IPS-20b (cell line): ENCODE data around the gene RIN1.
A peak's percentile ranks its signal among the peaks of the same experiment; 100 is the strongest.

Experiments
- H3K27ac ChIP-seq: one replicate; pipeline ENCODE4 v1.5.1; 2013; ENCODE audit warnings: low read length
- H3K27me3 ChIP-seq: 2 replicates; pipeline ENCODE4 v1.6.1; 2013; ENCODE audit warnings: mild to moderate bottlenecking, low read length, inconsistent platforms; ENCODE audit not compliant: insufficient read depth
- H3K36me3 ChIP-seq: 2 replicates; pipeline ENCODE4 v1.6.1; 2013; ENCODE audit warnings: low read depth, mild to moderate bottlenecking, inconsistent platforms, low read length, moderate library complexity; ENCODE audit not compliant: insufficient read depth
- H3K4me1 ChIP-seq: 2 replicates; pipeline ENCODE4 v1.6.1; 2013; ENCODE audit warnings: mild to moderate bottlenecking, control low read depth, inconsistent platforms, low read length, moderate library complexity; ENCODE audit not compliant: insufficient read depth
- H3K4me3 ChIP-seq: 2 replicates; pipeline ENCODE4 v1.5.1; 2013; ENCODE audit warnings: mild to moderate bottlenecking, low read length, inconsistent platforms
- H3K9ac ChIP-seq: 2 replicates; pipeline ENCODE4 v1.6.1; 2013; ENCODE audit warnings: low read depth, mild to moderate bottlenecking, inconsistent platforms, low read length, moderate library complexity
- H3K9me3 ChIP-seq: 2 replicates; pipeline ENCODE4 v1.6.1; 2013; ENCODE audit warnings: mild to moderate bottlenecking, low read depth, low read length, inconsistent platforms; ENCODE audit not compliant: insufficient read depth

RIN1 gene

GRCh38 chr11:66338276-66339161, 2.3 kb upstream of the RIN1 start:
- Histone ChIP-seq H3K4me3 (no peak overlapping the region), H3K27me3 (peaks cover 12% of the 10 kb centered on the region), H3K4me1 (peaks cover 3% of the 10 kb centered on the region; the same call in 1 of the 2 replicates), H3K36me3 (peaks cover 32% of the 10 kb centered on the region), H3K27ac (no peak overlapping the region), H3K9me3 (no peaks in the 10 kb centered on the region), H3K9ac (no peak overlapping the region)

GRCh38 chr11:66337103-66337899, 1.1 kb upstream of the RIN1 start:
- Histone ChIP-seq H3K27me3 (peaks cover 12% of the 10 kb centered on the region), H3K9ac (no peak overlapping the region), H3K4me1 (peaks cover 3% of the 10 kb centered on the region; the same call in 1 of the 2 replicates), H3K27ac (no peak overlapping the region), H3K4me3 (no peak overlapping the region), H3K36me3 (peaks cover 32% of the 10 kb centered on the region), H3K9me3 (no peaks in the 10 kb centered on the region)

- Histone ChIP-seq H3K27ac (no peak overlapping the region), H3K36me3 (peaks cover 16% of the 10 kb centered on the region), H3K9me3 (no peaks in the 10 kb centered on the region), H3K27me3 (peaks cover 12% of the 10 kb centered on the region), H3K4me1 (peaks cover 3% of the 10 kb centered on the region; the same call in 1 of the 2 replicates), H3K4me3 (peak overlapping the region; percentile 67), H3K9ac (no peak overlapping the region; the same call in 1 of the 2 replicates)
Measured at GRCh38 chr11:66335531-66336233, 552 bp downstream of the RIN1 start.

GRCh38 chr11:66334605-66335442, 1.4 kb downstream of the RIN1 start:
- Histone ChIP-seq H3K27ac (no peak overlapping the region), H3K4me1 (peaks cover 3% of the 10 kb centered on the region; the same call in 1 of the 2 replicates), H3K27me3 (peaks cover 12% of the 10 kb centered on the region), H3K36me3 (peaks cover 7% of the 10 kb centered on the region), H3K9ac (no peak overlapping the region), H3K4me3 (no peak overlapping the region; the same call in 1 of the 2 replicates), H3K9me3 (no peaks in the 10 kb centered on the region)

- Histone ChIP-seq H3K4me1 (peaks cover 3% of the 10 kb centered on the region; the same call in 1 of the 2 replicates), H3K27ac (no peak overlapping the region), H3K36me3 (no peaks in the 10 kb centered on the region), H3K9ac (no peak overlapping the region), H3K27me3 (peaks cover 12% of the 10 kb centered on the region), H3K9me3 (no peaks in the 10 kb centered on the region), H3K4me3 (no peak overlapping the region)
Measured at GRCh38 chr11:66333896-66334604, 2.2 kb downstream of the RIN1 start.

GRCh38 chr11:66333220-66333877, 2.9 kb downstream of the RIN1 start:
- Histone ChIP-seq H3K4me3 (no peak overlapping the region), H3K27me3 (peaks cover 12% of the 10 kb centered on the region), H3K9me3 (no peaks in the 10 kb centered on the region), H3K36me3 (no peaks in the 10 kb centered on the region), H3K27ac (no peak overlapping the region), H3K9ac (no peak overlapping the region), H3K4me1 (peaks cover 6% of the 10 kb centered on the region; the same call in 1 of the 2 replicates)

GRCh38 chr11:66332371-66333219, 3.6 kb downstream of the RIN1 start:
- Histone ChIP-seq H3K27me3 (peaks cover 18% of the 10 kb centered on the region), H3K4me1 (peaks cover 6% of the 10 kb centered on the region; the same call in 1 of the 2 replicates), H3K27ac (no peak overlapping the region), H3K9me3 (no peaks in the 10 kb centered on the region), H3K9ac (no peak overlapping the region), H3K36me3 (no peaks in the 10 kb centered on the region), H3K4me3 (no peak overlapping the region)

GRCh38 chr11:66331542-66332370, 4.5 kb downstream of the RIN1 start:
- H3K36me3 ChIP-seq: no peaks in the 10 kb centered on the region
- H3K27ac ChIP-seq: no peak overlapping the region
- H3K9me3 ChIP-seq: no peaks in the 10 kb centered on the region
- H3K9ac ChIP-seq: no peak overlapping the region
- H3K4me3 ChIP-seq: no peak overlapping the region
- peaks cover 23% of the 10 kb centered on the region for H3K27me3 ChIP-seq
- peaks cover 6% of the 10 kb centered on the region; the same call in 1 of the 2 replicates for H3K4me1 ChIP-seq

GRCh38 chr11:66330931-66331330, 5.3 kb downstream of the RIN1 start:
- Histone ChIP-seq H3K9ac (no peak overlapping the region), H3K27ac (no peak overlapping the region)

More at GRCh38 chr11:66330931-66331330, 5.3 kb downstream of the RIN1 start:
- Histone ChIP-seq H3K27me3 (peaks cover 21% of the 10 kb centered on the region), H3K9me3 (no peaks in the 10 kb centered on the region), H3K36me3 (no peaks in the 10 kb centered on the region), H3K4me1 (peaks cover 6% of the 10 kb centered on the region; the same call in 1 of the 2 replicates), H3K4me3 (no peak overlapping the region)
